Measurements from ENCODE around the gene CTSH.
"Not testable (repeated sequence)": the region's sequence is repeated elsewhere in the genome, so short reads cannot be mapped to it uniquely, and the experiment has no call there.

Gene CTSH

DNA sequence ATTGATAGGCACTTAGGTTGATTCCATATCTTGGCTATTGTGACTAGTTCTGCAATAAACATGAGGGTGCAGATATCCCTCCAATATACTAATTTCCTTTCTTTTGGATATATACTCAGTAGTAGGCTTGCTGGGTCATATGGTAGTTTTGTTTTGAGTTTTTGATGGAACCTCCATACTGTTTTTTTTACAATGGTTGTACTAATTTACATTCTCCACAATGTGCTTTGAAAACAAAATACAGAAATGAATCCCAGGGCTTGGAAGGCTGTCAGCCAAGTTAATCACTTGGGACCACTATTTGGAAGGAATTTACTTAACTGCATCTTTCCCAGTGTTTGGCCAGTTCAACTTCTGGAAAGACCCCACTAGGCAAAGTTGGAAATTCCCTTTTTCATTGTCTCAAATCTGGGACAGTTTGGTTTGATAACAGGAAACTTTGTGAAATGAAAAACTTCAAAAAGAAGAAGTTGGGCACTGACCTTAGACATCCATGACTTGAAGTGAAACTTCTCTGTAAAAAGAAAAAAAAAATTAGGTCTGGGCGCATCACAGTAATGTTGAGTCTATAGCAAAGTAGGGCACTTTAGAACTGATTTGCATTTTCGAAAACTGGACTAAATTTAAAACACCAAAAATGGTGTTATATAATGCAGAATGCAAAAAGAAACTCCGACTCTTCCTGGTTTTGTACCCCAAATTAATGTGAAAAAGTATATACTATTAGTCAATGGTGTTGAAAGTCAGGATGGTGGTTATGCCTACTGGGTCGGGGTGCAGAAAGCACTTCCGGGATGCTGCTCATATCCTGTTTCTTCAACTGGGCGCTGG lies 6.0 kb downstream of the CTSH start:
- DNase-seq, result no peak

DNA sequence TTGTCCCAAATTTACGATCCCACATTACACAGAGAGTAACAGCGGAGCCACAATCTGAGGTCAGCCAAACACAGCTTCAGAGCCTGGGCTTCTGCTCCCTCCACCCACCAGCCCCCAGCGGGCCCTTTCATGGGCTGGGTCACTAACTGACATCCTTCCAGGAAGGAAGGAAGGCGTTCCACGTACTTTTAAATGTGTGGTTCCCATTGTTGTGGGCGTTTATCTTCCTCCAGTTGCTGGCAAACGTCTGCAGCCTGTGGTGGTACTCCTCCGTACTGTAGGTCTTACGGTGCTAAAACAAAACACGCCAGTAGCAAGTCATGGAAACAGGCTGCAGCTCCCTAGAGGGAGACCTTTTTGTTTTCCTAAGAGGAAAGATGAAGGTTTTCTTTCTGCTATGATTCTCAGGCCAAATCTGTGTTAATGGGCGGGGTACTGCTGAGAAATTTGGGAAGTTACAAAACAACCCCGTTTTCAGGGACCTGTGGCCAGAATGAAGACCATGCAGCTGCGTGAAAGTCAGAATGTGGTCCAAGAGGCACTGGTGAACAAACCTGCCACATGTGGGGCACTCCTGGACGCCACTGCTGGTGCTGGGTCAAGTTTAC lies 7.6 kb downstream of the CTSH start:
- DNase-seq, result no peak

DNA sequence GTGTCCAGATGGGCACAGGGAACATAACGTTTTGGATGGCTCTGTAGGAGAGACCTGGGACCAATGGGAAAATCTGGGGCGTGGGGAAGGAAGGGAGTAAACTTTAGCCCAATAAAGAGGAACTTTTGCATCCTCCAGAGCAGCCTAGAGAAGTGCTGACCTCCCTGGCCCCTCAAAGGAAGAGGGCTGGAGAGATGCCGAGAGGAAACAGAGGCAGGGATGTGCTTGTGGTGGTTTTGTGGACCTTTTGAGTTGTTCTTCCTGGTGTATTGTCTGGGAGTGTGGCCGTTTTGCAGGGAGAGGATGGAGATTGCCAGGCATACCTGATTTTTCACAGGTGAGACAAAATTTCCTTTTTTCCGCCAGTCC lies 10.2 kb downstream of the CTSH start:
- DNase-seq, result no peak

DNA sequence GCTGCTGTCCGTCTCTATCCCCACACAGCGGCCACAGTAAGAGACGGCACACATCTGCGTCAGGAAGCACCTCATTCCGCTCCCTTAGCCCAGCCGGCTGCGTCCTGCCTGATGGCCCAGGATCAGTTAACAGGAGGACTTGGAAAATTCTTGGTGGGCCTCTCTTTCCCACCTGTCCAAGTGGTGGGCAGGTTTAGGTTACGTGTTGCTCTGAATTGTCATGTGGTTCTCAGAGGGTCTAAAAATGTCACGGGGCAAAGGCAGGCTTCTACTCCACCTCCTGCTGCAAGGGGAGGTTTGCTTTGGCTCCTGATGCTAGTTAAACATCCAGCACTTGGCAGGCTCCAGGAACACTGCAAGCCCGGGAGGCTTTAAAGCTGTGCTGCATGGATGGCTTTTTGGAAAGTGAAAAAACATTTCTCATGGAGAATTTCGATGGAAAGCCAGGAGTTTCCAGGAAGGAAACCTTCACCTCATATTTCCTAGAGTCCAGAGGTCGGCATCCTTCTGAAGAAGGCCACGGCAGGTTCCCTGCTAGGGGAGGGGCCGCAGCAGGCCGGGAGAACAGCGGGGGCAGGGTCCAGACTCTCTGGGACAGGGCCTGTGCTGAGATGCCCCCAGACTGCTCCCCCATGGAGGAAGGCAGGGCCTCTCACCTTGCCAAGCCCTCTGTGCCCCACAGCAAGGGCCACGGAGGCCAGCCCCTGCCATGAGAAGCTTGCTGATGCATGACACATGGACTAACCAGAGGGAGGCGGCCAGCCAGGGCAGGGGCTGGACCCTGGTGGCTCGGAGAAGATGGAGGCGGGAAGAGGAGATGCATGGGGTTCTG lies 10.8 kb downstream of the CTSH start:
- DNase-seq, result no peak

DNA sequence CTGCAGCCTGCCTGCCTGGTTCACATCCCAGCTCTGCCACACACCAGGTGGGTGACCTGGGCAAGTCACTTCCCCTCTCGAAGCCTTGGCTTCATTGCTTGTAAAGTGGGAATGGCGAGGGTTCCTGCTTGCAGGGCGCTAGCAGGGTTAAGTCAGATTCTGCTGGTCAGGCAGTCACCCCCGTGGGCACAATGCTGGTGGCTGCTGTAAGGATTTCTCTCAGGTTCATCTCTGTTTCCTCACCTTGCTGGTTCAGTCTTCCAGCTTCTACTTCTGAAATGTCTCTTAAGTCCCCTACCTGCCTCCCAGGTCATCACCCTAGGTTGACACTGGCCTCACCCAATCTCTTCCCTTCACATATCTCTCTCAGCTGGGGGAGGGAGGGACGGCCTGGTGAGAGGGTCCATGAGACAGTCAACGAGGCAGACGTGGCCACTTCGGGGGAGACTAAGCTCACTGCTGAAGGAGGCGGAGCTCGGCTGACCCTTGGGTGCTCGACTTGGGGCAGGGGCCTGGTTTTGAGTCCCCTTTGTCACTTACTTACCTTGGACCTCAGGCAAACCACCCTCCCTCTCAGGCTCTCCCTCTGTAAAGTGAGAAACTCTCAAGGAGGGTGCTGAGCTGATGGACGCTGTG lies 11.5 kb downstream of the CTSH start:
- no peak for DNase-seq

DNA sequence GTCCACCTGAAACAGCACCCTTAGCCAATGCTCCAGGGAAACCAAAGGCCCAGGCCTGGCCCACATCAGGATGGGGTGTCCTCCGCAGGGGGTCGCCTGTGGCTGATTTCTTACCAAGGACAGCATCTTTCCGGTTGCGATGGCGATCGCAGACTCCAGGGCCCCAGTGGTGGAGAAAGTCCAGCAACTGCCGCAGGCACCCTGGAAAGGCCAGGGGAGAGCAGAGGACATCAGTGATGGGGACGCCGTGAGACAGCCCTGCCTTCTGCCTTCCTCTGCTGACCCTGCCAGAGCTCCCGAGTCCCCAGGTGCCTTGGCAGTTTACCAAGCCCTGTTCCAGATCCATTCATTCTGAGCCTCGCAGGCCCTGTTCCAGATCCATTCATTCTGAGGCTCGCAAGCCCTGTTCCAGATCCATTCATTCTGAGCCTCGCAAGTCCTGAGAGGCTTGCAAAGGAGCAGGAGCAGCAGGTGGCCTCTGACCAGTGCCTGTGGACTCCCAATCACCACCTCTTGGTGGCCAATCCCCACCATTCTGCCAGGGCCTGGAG lies 12.5 kb downstream of the CTSH start:
- DNase-seq, result no peak

DNA sequence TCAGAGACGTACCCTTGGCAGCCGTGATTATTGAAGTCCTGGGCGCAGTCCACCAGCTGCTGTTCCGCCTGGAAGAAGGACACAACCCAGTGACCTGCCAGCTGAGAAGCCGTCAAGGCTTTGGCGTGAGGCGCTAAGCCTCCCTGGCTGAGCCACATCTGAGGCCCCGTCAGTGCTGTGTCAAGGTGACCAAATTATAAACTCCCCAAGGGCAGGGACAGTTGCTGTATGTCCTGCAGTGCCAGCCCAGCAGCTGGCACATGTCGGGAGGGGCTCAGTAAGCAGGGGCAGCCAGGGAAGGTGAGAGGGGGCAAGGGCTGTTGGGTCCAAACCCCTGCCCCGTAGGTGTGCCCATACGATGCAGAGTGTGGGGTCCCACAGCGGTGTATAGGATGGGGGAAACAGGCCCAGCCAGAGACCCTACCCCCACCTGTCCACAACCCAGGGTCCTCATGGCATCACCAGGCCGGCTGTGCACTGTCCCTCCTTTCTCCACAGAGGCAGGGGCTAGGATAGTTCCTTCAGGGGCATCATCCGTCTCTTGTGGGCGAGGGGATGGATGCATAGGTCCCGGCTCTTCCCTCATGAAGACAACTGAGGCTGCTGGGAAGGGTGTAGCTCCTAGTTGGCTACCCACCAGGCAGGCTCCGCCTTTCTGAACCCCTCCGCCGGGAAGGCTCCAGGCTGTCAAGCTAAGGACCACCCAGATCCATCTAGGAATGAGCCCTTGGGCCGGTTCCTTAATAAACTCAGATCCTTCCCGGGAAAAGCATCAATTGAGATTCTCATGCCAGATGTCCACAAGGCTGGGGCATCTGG lies 13.2 kb downstream of the CTSH start:
- DNase-seq, result no peak

DNA sequence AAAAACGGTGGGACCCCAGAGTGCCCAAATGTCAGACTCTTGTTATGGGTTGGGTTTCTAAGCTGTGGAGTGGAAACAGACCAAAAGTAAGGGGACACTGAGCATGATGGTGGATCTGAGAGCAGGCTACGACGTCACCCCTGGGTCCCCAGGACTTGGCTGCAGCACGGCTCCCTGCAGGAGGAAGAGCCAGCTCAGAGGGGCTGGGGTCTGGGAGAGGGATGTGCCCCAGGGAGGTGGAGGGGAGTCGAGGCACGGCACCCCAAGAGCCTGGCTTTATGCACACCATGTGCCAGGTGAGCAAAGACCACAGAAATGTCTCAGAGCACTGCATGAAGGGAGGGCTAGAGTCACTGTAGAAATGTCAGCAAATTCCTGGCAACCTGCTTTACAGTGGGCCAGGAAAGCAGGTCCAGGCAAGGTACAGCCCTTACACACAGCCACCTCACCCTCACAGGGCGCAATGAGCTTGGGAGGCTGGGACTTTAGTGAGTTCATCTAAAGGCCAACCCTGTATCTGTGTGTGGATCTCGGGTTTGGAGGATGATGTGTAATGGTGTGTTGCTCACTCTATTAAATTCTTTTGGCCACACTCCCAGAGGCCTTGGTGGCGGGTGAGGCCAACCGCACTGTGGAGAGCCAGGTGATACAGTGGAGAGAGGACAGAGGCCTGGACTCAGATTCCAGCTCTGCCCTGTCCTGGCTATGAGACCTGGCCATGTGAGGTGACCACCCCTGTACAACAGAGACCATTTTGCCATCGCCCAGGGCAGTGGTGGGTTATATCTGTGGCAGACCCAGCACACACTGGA lies 14.1 kb downstream of the CTSH start:
- no peak for DNase-seq

DNA sequence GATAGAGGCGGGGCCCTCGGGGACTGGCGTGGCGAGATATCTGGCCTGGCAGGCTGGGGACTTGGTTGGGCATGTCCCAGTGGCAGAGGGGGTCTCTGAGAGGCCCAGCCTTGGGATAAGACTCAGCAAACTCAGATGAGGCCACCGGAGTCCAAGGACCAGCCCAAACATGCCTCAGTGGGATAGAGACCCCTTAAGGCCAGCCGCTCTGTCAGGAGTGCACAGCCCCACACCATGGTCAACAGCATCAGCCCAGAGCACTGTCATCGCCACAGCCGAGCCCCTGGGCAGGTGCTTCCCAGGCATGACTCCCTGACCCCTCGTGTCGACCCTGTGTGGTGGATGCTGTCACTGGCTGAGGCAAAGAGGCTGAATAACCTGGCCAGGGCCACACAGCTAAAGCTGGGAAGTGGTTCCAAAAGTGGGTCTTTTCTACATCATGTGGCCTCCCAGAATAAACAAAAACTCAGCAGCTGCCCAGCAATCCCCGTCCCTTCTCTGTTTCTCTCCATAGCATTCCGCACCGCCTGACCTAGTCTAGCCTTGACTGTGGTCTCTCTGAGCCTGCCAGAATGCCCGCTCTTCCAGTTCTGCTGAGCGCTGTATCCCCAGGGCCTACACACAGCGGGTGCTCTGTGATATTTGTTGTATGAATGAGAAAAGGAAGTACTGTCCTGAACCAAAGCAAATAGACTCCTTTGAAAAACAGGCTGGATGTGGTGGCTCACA lies 15.1 kb downstream of the CTSH start:
- no peak for DNase-seq

DNA sequence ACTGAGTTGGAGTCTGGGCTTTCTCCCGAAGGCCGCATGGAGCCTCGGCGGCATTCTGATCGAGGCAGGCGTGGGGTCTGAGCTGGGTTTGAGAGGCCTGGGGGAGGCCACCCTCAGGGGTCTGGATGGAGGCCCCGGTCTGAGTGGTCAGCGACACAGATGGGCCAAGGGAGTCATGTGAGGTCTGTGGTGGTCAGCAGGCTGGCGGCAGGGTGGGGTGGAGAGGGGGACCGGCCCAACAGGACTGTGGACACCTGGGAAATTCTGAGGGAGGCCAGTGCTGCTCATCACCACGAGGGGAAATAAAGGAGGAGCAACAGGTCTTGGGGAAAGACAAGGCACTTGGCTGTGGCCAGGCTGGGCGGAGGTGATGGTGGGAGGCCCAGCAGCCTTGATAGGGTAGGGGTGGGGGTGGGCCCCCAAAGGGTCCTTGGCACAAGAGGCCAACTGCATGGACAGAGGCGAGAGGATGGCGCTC lies 16.2 kb downstream of the CTSH start:
- no peak for DNase-seq

DNA sequence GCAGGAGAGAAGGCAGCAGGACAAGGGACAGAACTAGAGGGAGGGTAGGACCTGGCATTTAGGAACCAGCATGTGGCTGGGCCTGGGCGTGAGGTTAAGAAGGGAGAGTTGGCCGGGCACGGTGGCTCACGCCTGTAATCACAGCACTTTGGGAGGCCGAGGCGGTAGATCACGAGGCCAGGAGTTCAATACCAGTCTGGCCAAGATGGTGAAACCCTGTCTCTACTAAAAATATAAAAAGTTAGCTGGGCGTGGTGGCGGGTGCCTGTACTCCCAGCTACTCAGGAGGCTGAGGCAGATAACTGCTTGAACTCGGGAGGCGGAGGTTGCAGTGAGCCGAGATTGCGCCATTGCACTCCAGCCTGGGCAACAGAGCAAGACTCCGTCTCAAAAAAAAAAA lies 16.7 kb downstream of the CTSH start:
- DNase-seq, result not testable (repeated sequence)

DNA sequence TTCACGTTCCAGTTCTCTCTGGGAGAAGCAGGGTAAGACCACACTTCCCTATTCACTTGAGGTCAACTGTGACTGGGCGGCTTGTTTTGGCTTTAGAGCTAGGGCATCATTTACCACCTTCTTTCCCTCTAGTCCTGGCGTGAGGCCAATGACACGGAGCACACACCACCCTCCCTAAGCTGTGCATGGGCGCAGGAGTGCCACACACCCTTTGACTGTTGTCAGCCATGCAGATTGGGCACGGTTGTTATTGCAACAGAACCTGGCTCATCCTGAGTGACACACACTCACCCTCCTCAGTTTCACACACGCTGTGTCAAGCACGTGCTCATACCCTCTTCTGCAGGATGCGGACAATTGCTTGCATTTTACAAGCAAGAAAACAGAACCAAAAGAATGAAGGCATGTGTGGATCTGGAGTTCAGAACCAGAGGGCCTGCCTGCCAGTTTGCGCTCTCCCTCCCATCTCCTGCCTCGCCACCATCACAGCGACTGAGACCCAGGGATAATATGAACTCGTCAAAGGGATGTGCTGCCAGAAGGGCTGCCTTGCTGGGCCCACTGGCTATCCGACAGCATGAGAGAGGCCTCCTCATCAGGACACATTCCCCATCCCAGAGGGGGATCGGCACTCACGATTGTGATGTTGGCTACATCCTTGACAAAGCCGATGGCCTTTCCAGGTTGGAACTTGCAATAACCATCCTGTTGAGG lies 17.6 kb downstream of the CTSH start:
- DNase-seq, result no peak

DNA sequence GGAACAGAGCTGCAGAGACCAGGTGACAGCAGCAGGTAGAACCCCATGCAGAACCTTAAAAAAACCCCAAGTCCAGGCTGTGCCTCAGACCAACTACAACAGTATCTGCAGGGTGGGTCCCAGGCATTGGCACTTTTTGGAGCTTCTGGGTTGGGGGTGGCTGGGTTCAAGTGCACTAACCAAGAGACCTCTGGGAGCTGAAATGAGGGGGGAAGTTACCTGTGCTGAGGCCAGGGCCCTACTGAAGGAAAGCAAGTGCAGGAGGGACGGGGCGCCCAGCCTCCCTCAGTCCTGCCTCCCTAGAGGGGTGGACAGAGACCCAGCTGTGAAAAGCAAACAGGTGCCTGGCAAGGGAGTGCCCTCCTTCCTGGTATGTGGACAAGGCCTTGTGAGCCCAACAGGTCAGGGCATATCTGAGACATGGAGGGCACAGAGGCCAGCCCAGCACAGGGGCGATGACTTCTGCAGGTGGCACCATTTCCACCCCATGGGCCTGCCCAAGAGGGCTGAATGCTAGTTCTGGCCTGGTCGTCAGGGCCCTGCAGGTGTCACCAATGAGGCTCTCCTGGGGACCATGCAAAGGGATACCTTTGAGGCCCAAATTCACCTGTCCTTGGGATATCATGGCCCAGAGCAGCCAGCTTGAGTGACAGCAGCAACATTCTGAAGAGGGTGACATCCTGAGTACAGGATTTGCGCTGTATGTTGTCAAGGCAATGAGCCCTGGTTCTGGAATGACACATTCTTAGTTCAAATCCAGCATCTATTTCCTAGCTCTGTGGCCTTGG lies 18.7 kb downstream of the CTSH start:
- DNase-seq, result no peak

DNA sequence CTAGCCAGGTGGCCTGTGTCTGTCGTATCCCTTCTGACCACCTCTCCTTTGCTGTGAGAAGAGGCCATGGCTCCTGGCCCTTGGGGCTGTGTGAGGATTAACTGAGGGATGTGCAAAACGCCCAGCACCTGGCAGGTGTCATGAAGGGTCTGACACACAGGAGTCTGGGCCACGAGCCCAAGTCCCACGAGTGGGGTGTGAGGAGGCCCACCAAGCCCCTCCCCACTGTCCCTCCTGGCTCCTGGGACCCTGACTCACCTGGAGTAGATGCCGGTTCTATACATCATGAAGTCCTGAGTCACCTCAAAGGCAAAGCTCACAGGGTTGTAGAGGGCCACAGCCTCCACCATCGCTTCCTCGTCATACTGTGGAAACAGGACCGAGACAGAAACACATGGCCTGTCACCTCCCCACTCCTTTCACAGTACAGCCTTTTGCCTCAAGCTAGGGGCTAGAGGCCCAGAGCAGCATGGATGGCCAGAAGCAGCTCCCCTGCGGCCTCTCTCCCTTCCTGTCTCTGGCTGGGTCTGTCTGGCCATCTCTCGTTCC lies 19.7 kb downstream of the CTSH start:
- DNase-seq, result no peak

DNA sequence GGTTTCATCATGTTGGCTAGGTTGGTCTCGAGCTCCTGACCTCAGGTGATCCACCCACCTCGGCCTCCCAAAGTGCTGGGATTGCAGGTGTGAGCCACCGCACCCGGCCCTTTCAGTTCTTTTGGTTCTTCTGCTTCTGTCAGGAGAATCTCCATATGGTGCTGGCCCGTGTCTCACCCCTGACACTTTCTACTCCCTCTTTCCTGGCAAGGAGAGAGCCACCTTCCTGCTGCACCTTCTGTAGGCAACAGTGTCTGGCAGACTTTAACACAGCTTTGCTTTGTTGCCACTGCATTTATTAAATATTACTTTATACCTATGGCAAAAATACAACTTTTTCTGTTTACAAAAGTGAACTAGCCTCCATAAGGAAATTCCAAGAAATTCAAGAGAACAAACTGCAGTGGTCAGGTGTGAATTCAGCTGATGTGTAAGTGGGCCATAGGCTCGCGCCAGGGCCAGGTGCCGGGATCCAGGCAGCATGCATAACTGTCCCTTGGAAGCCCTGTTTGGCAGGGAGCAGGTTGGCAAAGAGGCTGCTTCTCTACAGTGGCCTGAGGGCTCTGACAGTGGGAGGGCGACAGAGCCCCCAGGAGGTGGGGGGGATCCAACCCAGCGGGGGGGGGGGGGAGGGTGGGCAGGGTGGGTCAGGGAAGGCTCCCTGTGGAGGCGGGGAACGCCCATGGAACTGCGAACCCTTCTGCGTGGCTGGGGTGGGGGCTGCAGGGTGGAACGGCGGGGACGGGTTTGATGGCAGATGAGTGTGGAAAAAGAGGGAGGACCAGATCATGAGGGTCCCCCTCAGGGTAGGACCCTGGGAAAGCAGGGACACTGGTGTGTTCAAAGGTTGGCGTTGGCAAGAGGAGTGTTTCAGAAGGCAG lies 21.1 kb downstream of the CTSH start:
- DNase-seq, result no peak

DNA sequence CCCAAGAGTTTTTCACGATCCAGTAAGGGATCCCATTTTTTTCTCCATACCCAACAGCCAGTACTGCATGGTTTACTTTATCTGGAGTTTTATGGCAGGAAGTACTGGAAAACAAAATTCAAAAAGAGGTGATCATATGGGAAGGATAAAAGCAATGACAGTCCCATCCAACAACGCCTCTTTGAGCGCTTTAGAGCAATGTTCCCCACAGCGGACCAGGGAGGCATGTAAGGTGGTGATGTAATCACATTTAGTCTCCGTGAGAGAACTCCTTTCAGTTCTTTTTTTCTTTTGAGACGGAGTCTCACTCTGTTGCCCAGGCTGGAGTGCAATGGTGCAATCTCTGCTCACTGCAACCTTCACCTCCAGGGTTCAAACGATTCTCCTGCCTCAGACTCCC lies 21.8 kb downstream of the CTSH start:
- no peak for DNase-seq

DNA sequence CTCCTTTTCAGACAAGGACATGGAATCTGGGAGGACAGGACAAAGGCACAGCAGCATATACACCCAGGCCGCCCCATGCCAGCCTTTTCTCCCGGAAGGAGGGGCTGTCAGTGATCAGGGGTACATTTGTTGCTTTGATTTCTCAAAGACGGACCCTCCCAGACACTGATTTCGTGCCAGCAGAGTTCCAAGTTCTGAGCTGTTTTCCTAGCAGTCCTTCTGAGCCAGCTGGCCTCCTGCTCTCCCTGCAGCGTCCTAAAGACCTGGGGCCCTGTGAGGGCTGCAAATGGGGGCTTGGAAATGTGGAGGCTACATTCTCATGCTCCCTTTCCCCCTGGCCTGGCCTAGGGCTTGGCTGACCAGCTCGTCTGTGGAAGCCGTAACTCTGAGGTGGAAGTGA lies 22.3 kb downstream of the CTSH start:
- DNase-seq, result no peak

DNA sequence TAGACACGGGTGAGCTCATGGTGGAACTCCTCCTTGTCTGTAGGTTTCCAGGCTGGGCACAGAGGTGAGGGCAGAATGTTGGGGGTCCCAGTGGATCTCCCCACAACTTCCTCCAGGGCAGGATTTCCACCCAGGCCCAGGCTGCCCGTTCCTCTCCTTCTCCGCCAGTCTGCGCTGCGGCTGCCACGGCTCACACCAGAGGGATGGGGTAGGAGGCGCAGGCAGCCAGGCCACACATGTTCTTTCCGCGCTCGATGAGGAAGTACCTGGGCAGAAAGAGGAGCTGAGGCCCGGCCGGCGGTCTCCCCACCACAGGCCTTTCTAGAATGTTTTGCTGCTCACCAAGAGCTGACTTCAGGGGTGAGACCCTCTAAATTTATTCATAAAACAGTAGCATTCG lies 22.9 kb downstream of the CTSH start:
- no peak for DNase-seq

Measured in activated CD8-positive, alpha-beta memory T cell treated with anti-CD3 and anti-CD28 coated beads, Interleukin-2, amount 50 U/mL, for 4 hours (primary cell).